LNCAP (cell line): ENCODE results near the gene SLC17A3.

Experiments
- CTCF ChIP-seq: fragments of 450-650 bp; IDR thresholded peaks from 2 replicates; pipeline ENCODE4 v1.5.1; 2017; ENCODE audit warnings: mild to moderate bottlenecking

Gene SLC17A3

GRCh38 chr6:25816252-25816651 lies 57.8 kb downstream of the SLC17A3 start:
- TF ChIP-seq CTCF: no peak

- no peak for TF ChIP-seq CTCF
Measured at GRCh38 chr6:25815194-25815593, 58.8 kb downstream of the SLC17A3 start.

- TF ChIP-seq CTCF: no peak
Measured at GRCh38 chr6:25804804-25805203, 69.2 kb downstream of the SLC17A3 start.

GRCh38 chr6:25801436-25801835 lies 72.6 kb downstream of the SLC17A3 start:
- TF ChIP-seq CTCF: no peak
